MM.1S (cell line): Measurements from ENCODE around the gene GPR26.

ENCODE experiments used
- DNase-seq: peaks from one replicate; pipeline ENCODE4 v3.0.0-alpha.2; 2015
- H2AFZ ChIP-seq: fragments of 300-600 bp; sonication (generic); 2 replicates; pipeline ENCODE4 v1.6.0; 2016; ENCODE audit warnings: antibody characterized with exemption, low read length
- H3F3A ChIP-seq: fragments of 300-600 bp; sonication (generic); 2 replicates; pipeline ENCODE4 v1.6.1; 2016; ENCODE audit warnings: mild to moderate bottlenecking, antibody characterized with exemption, low read length, moderate library complexity, mixed read lengths; ENCODE audit not compliant: insufficient read depth
- H3K27ac ChIP-seq: fragments of 300-600 bp; sonication (generic); 2 replicates; pipeline ENCODE4 v1.5.1; 2016; ENCODE audit warnings: mild to moderate bottlenecking, low read length
- H3K27me3 ChIP-seq: fragments of 300-600 bp; sonication (generic); replicated peaks from 2 replicates; pipeline ENCODE4 v1.6.0; 2016; ENCODE audit warnings: low read length; ENCODE audit not compliant: insufficient read depth
- H3K36me3 ChIP-seq: fragments of 300-600 bp; sonication (generic); replicated peaks from 2 replicates; pipeline ENCODE4 v1.6.1; 2016; ENCODE audit warnings: mild to moderate bottlenecking, low read length, mixed read lengths; ENCODE audit not compliant: insufficient read depth
- H3K4me1 ChIP-seq: fragments of 300-600 bp; sonication (generic); 2 replicates; pipeline ENCODE4 v1.6.1; 2016; ENCODE audit warnings: low read length, mixed read lengths
- H3K4me2 ChIP-seq: fragments of 300-600 bp; sonication (generic); 2 replicates; pipeline ENCODE4 v1.6.0; 2016; ENCODE audit warnings: low read depth, low read length
- H3K4me3 ChIP-seq: fragments of 300-600 bp; sonication (generic); 2 replicates; pipeline ENCODE4 v1.5.1; 2016; ENCODE audit warnings: low read length, mixed read lengths
- H3K79me2 ChIP-seq: fragments of 300-600 bp; sonication (generic); 2 replicates; pipeline ENCODE4 v1.6.1; 2016; ENCODE audit warnings: mixed run types, low read length, mixed read lengths
- H3K9ac ChIP-seq: fragments of 300-600 bp; sonication (generic); 2 replicates; pipeline ENCODE4 v1.6.1; 2016; ENCODE audit warnings: low read length, mixed read lengths
- H3K9me2 ChIP-seq: fragments of 300-600 bp; sonication (generic); replicated peaks from 2 replicates; pipeline ENCODE4 v1.6.1; 2016; ENCODE audit warnings: mild to moderate bottlenecking, low read length, mixed read lengths; ENCODE audit not compliant: insufficient read depth
- H3K9me3 ChIP-seq: fragments of 300-600 bp; sonication (generic); replicated peaks from 2 replicates; pipeline ENCODE4 v1.6.1; 2016; ENCODE audit warnings: mild to moderate bottlenecking, low read length, mixed read lengths; ENCODE audit not compliant: insufficient read depth
- H4K20me1 ChIP-seq: fragments of 300-600 bp; sonication (generic); 2 replicates; pipeline ENCODE4 v1.6.1; 2016; ENCODE audit warnings: mild to moderate bottlenecking, low read length, moderate library complexity, mixed read lengths; ENCODE audit not compliant: insufficient read depth
- CTCF ChIP-seq: fragments of 300-600 bp; sonication (generic); IDR thresholded peaks from 2 replicates; pipeline ENCODE4 v1.5.1; 2016; ENCODE audit warnings: antibody characterized with exemption, low read length, mixed read lengths
- EZH2 ChIP-seq: fragments of 300-600 bp; sonication (generic); optimal IDR thresholded peaks from 2 replicates; pipeline ENCODE3; 2017; ENCODE audit warnings: low read depth, mild to moderate bottlenecking, antibody characterized with exemption, low read length, mixed read lengths
- EZH2phosphoT487 ChIP-seq: fragments of 300-600 bp; sonication (generic); IDR thresholded peaks from 2 replicates; pipeline ENCODE4 v1.6.1; 2018; ENCODE audit warnings: antibody characterized with exemption, low read length

The GPR26 gene

GRCh38 chr10:123683459-123683858, 17.3 kb downstream of the GPR26 start:
- Histone ChIP-seq H4K20me1 (no peaks in the 10 kb centered on the region), H3K27ac (no peak overlapping the region), H3K36me3 (no peaks in the 10 kb centered on the region), H3K9me2 (no peaks in the 10 kb centered on the region), H3K4me2 (no peak overlapping the region), H3K27me3 (peaks cover 18% of the 10 kb centered on the region; the same call in 1 of the 2 replicates), H3K9me3 (no peaks in the 10 kb centered on the region), H3K4me1 (no peaks in the 10 kb centered on the region), H2AFZ (no peak overlapping the region), H3K4me3 (no peak overlapping the region), H3K9ac (no peak overlapping the region), H3F3A (no peaks in the 10 kb centered on the region), H3K79me2 (no peaks in the 10 kb centered on the region)
- DNase-seq = no peak
- no peak for TF ChIP-seq CTCF

GRCh38 chr10:123683865-123684264, 17.7 kb downstream of the GPR26 start:
- no peaks in the 10 kb centered on the region for H4K20me1 ChIP-seq
- H3K9me2 ChIP-seq = no peaks in the 10 kb centered on the region
- H3K27me3 ChIP-seq = peaks cover 18% of the 10 kb centered on the region; the same call in 1 of the 2 replicates
- H3K4me1 ChIP-seq = no peaks in the 10 kb centered on the region
- no peak for DNase-seq
- H3K9me3 ChIP-seq = no peaks in the 10 kb centered on the region
- H3K9ac ChIP-seq = no peak overlapping the region
- H2AFZ ChIP-seq = no peak overlapping the region
- H3K4me2 ChIP-seq = no peak overlapping the region
- no peaks in the 10 kb centered on the region for H3K79me2 ChIP-seq
- no peaks in the 10 kb centered on the region for H3K36me3 ChIP-seq
- H3K4me3 ChIP-seq = no peak overlapping the region
- TF ChIP-seq EZH2phosphoT487 (no peak), EZH2 (no peak), CTCF (no peak)
- no peak overlapping the region for H3K27ac ChIP-seq
- H3F3A ChIP-seq = no peaks in the 10 kb centered on the region

- H3K9me3 ChIP-seq = no peaks in the 10 kb centered on the region
- H3K27ac ChIP-seq = no peak overlapping the region
- H3K36me3 ChIP-seq = no peaks in the 10 kb centered on the region
- H3K9ac ChIP-seq = no peak overlapping the region
- H2AFZ ChIP-seq = no peak overlapping the region
- H4K20me1 ChIP-seq = no peaks in the 10 kb centered on the region
- peaks cover 18% of the 10 kb centered on the region; the same call in 1 of the 2 replicates for H3K27me3 ChIP-seq
- no peaks in the 10 kb centered on the region for H3K9me2 ChIP-seq
- no peaks in the 10 kb centered on the region for H3F3A ChIP-seq
- no peaks in the 10 kb centered on the region for H3K4me1 ChIP-seq
- no peak for DNase-seq
- no peak overlapping the region for H3K4me2 ChIP-seq
- H3K79me2 ChIP-seq = no peaks in the 10 kb centered on the region
- H3K4me3 ChIP-seq = no peak overlapping the region
- no peak for TF ChIP-seq EZH2phosphoT487
- TF ChIP-seq EZH2 = no peak
- TF ChIP-seq CTCF = no peak
Observed at GRCh38 chr10:123685260-123685659, 19.1 kb downstream of the GPR26 start.

- H3K4me1 ChIP-seq = no peaks in the 10 kb centered on the region
- H3K27ac ChIP-seq = no peak overlapping the region
- H3K9me2 ChIP-seq = no peaks in the 10 kb centered on the region
- TF ChIP-seq EZH2phosphoT487 (no peak), EZH2 (no peak), CTCF (no peak)
- H3K36me3 ChIP-seq = no peaks in the 10 kb centered on the region
- no peaks in the 10 kb centered on the region for H3K9me3 ChIP-seq
- H2AFZ ChIP-seq = no peak overlapping the region
- H3K79me2 ChIP-seq = no peaks in the 10 kb centered on the region
- DNase-seq = no peak
- H3K9ac ChIP-seq = no peak overlapping the region
- H3K4me2 ChIP-seq = no peak overlapping the region
- no peaks in the 10 kb centered on the region for H3F3A ChIP-seq
- H3K27me3 ChIP-seq = peaks cover 18% of the 10 kb centered on the region; the same call in 1 of the 2 replicates
- H4K20me1 ChIP-seq = no peaks in the 10 kb centered on the region
- H3K4me3 ChIP-seq = no peak overlapping the region
Observed at GRCh38 chr10:123687758-123688157, 21.6 kb downstream of the GPR26 start.
